ENCODE data around the gene MACF1.
"Not testable (repeated sequence)": the region's sequence is repeated elsewhere in the genome, so short reads cannot be mapped to it uniquely, and the experiment has no call there.

GRCh38 chr1:39450041-39450440 lies 245.5 kb downstream of the MACF1 start:
- not testable (repeated sequence) for TF ChIP-seq POLR2A, POLR2AphosphoS5 (IDR thresholded peaks at IDR 0.05; ENCODE audit: low read depth, low read length)
